ENCODE data around the gene SYMPK. TPM values are rescaled to one million over a fixed set of nuclear protein-coding genes. Genes with fewer than 3 reads are reported as not detected.
"Not testable (repeated sequence)": the region's sequence is repeated elsewhere in the genome, so short reads cannot be mapped to it uniquely, and the experiment has no call there.

SYMPK gene
- total and polyA plus RNA-seq, 2 donors from 2014 or later: 61.5 to 77.4 TPM

- Histone ChIP-seq H3K4me1 (ENCODE audit: control insufficient read depth in 2 of 3, insufficient read depth in 2 of 3, low read depth in 1 of 3, low read length in 3 of 3) (no peaks in the 10 kb centered on the region), H3K27me3 (ENCODE audit: control insufficient read depth, insufficient read depth, low read length) (no peaks in the 10 kb centered on the region), H3K9me3 (ENCODE audit: control insufficient read depth in 2 of 3, insufficient read depth in 1 of 3, low read length in 3 of 3) (no peaks in the 10 kb centered on the region), H3K36me3 (ENCODE audit: control insufficient read depth in 2 of 3, insufficient read depth in 3 of 3, low read length in 3 of 3) (no peaks in the 10 kb centered on the region), H3K4me3 (ENCODE audit: low read length in 3 of 3) (no peak overlapping the region), H3K9ac (ENCODE audit: low read length in 3 of 3) (no peak overlapping the region), H3K27ac (ENCODE audit: low read depth in 2 of 2, low read length in 2 of 2) (no peak overlapping the region)
- FAIRE-seq (no peak), DNase-seq (no peak)
- intact Hi-C loops (cut with DNase I): no loop called here
- TF ChIP-seq CTCF (IDR thresholded peaks at IDR 0.05; ENCODE audit: borderline replicate concordance, extremely low read depth, insufficient read depth): no peak
Observed at GRCh38 chr19:45804140-45804958, 58.6 kb downstream of the SYMPK start.

- no peak for TF ChIP-seq CTCF (IDR thresholded peaks at IDR 0.05; ENCODE audit: borderline replicate concordance, extremely low read depth, insufficient read depth)
- Histone ChIP-seq H3K4me1 (ENCODE audit: control insufficient read depth in 2 of 3, insufficient read depth in 2 of 3, low read depth in 1 of 3, low read length in 3 of 3) (no peaks in the 10 kb centered on the region), H3K9me3 (ENCODE audit: control insufficient read depth in 2 of 3, insufficient read depth in 1 of 3, low read length in 3 of 3) (no peaks in the 10 kb centered on the region), H3K36me3 (ENCODE audit: control insufficient read depth in 2 of 3, insufficient read depth in 3 of 3, low read length in 3 of 3) (no peaks in the 10 kb centered on the region), H3K4me3 (ENCODE audit: low read length in 3 of 3) (no peak overlapping the region), H3K27me3 (ENCODE audit: control insufficient read depth, insufficient read depth, low read length) (no peaks in the 10 kb centered on the region), H3K9ac (ENCODE audit: low read length in 3 of 3) (no peak overlapping the region), H3K27ac (ENCODE audit: low read depth in 2 of 2, low read length in 2 of 2) (no peak overlapping the region)
- FAIRE-seq: no peak
- no peak for DNase-seq
- intact Hi-C loops (cut with DNase I): no loop called here
Observed at GRCh38 chr19:45801603-45802175, 61.3 kb downstream of the SYMPK start.

- Histone ChIP-seq H3K36me3 (ENCODE audit: control insufficient read depth in 2 of 3, insufficient read depth in 3 of 3, low read length in 3 of 3) (no peaks in the 10 kb centered on the region), H3K4me3 (ENCODE audit: low read length in 3 of 3) (no peak overlapping the region), H3K27ac (ENCODE audit: low read depth in 2 of 2, low read length in 2 of 2) (no peak overlapping the region), H3K27me3 (ENCODE audit: control insufficient read depth, insufficient read depth, low read length) (no peaks in the 10 kb centered on the region), H3K9ac (ENCODE audit: low read length in 3 of 3) (no peak overlapping the region), H3K4me1 (ENCODE audit: control insufficient read depth in 2 of 3, insufficient read depth in 2 of 3, low read depth in 1 of 3, low read length in 3 of 3) (no peaks in the 10 kb centered on the region), H3K9me3 (ENCODE audit: control insufficient read depth in 2 of 3, insufficient read depth in 1 of 3, low read length in 3 of 3) (no peaks in the 10 kb centered on the region)
- FAIRE-seq (no peak), DNase-seq (peak in 2 of 5 donors; percentile 28 to 76)
- no peak for TF ChIP-seq CTCF (IDR thresholded peaks at IDR 0.05; ENCODE audit: borderline replicate concordance, extremely low read depth, insufficient read depth)
- intact Hi-C loops (cut with DNase I): no loop called here
Observed at GRCh38 chr19:45800070-45800553, 62.8 kb downstream of the SYMPK start.

- H3K9ac ChIP-seq (ENCODE audit: low read length in 3 of 3); H3K4me1 ChIP-seq (ENCODE audit: control insufficient read depth in 2 of 3, insufficient read depth in 2 of 3, low read depth in 1 of 3, low read length in 3 of 3); H3K27me3 ChIP-seq (ENCODE audit: control insufficient read depth, insufficient read depth, low read length); FAIRE-seq; intact Hi-C loops (cut with DNase I); H3K4me3 ChIP-seq (ENCODE audit: low read length in 3 of 3); H3K9me3 ChIP-seq (ENCODE audit: control insufficient read depth in 2 of 3, insufficient read depth in 1 of 3, low read length in 3 of 3); H3K36me3 ChIP-seq (ENCODE audit: control insufficient read depth in 2 of 3, insufficient read depth in 3 of 3, low read length in 3 of 3); H3K27ac ChIP-seq (ENCODE audit: low read depth in 2 of 2, low read length in 2 of 2): not testable (repeated sequence)
- DNase-seq: peak in 1 of 5 donors; percentile 45
Observed at GRCh38 chr19:45799541-45799940, 63.4 kb downstream of the SYMPK start.
